Dedifferentiated amniotic fluid mesenchymal stem cell (primary cell): ENCODE measurements around the gene ATXN7L3.
A peak's percentile ranks its signal among the peaks of the same experiment; 100 is the strongest.

Experiments
- DNase-seq: peaks from one replicate; pipeline ENCODE4 v3.0.0-alpha.2; 2016; ENCODE audit errors: extremely low spot score

The ATXN7L3 gene

DNA sequence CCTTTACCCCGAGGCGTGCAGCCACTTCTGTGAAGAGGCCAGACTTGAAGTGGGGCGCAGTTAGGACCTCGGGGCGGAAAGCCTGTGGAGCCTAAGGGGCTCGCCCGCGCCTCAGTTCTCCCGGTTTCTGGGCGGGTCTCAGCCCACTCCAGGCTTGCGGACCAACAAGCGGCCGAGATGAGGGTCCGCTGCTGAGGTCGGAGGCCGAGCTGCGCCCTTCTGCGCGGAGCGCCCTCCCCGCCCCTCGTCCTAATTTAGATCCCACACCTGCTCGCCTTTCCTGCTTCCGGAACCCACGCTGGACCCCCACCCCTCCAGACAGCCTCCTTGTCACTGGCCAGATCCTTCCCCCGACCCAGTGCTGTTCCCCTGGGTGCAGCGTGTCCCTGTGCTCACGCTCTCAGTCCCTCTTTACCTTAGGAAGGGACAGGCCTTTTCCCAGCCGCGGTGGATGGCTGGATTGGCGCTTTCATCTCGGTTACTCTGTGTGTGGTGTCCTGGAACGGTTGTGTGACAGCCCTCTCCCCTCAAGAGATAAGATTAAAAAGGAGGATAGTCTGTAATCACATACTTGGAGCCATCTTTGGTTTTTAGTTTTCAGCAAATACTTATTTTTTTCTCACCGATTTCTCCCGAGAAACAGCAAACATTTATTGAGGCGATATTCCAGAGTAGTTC, 933 bp upstream of the ATXN7L3 start:
- DNase-seq, result no peak

DNA sequence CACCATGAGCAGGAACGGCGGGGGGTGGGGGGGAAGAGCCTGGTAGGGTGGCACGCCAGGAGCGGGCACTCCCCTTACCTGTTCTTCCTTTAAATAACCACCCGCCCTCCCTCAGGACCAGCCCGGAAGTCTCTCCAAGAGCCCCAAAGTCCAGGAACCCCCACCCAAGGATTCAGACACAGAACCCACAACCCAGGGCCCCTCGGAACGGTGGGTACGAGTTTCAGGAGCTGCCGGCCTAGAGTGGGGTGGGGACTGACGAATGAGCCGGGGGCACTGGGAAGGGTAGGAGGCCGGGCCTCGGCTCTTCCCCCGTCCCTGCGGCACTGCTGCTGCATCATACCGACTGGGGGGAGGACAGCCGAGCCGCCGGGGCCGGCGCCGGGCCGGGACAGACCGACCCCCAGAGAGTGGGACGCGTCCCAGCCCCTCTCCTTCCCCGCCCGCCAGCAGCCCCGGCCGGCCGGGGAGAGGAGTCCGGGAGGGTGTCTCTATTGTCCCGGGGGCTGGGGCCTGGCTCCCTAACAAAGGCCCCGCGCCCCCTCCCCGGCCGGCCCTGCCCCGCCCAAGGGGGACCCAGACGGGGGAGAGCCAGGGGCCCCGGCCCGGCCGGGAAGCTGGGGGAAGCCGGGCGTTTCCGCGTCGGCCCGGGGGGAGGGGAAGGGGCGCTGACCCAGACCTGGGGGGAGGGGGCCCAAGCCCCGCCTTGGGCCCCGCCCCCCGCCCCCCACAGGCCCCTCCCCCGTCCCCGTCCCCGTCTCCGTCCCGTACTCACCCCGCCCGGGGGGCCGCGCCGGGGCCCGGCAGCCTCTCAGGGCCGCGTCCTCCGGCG, 747 bp downstream of the ATXN7L3 start:
- DNase-seq, result peak; percentile 29

DNA sequence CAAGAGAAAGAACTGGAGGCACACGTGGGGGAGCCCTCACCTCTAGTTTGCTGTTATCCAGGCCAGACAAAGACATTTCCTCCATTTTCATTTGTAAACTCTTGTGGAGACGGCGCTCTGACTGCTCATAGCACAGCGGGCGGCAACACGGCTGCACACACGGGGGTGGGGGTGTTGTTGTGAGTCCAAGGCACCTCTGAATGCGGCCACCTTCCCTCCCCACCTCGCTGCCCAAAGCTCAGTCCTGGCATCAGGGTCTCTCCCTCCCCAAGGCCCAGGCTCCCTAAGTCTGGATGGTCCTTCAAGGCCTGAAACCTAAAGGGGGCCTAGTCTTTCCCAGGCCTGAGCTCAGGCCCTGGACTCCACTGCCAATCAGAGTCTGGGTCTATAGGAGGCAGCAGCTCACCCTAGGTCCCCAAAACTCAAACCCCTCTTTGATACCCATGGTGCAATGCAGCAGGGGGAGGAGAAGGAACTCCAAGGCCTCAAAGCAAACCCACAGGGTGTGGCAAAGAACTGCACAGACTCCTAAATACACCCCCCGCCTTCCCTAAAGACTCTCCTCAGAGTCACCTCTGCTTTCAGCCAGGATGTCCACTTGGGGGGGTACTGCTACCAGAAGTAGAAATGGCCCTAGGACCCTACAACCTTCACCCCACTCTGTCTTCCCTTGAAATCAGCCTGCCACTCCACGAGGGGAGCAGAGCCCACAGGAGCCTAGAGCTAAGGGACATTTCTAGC, 1.5 kb downstream of the ATXN7L3 start:
- DNase-seq, result peak; percentile 39

DNA sequence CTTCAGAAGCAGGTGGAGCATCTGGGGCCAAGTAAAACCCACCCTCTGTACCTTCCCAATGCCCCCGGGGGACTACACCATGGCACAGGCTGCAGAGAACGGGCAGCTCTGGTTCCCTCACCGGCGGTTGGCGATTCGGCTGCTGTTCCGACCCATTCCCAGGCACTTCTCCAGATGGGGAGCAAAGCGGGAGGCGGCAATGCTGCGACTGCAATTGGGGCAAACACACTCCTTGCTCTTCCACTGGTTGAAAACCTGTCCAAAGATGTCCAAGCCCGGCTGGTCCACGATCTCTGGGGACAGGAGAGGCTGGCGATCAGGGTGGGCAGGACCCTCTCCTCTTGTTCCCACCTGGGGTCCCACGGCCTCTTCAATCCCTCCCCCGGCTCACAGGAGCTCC, 2.6 kb downstream of the ATXN7L3 start:
- no peak for DNase-seq

DNA sequence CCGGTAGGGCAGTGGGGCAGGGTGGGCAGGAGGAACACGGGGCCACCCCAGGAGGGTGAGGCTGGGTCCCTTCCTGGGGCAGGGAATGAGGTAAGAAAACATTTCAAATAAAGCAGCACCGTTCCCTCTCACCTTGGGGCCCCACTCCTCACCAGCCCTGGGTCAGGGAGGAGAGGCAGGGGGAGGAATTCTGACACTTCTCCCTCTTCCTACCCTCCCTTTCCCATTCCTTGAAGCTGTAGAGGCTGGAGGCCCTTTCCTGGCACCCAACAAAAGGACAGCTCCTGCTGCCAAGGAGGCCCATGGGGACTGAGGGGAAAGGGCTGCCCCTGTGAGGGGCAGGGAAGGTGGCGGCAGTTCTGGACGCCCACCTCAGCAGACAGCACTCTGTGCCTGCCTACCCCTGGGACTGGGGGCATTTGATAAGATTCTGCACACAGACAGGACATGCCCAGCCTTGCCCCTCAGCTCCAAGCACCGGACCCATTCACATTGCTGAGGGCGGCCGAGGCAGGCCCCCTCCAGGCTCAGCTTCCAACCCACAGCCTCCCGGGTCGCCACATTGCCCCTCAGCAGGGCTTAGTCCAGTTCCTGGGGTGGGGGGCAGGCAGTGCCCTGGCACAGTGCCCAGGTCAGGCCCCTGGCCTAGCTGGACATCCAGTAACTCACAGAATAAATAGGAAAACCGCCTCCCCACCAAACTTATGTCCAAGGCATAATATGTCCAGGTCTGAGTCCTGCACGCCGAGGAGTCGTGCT, 6.2 kb downstream of the ATXN7L3 start:
- no peak for DNase-seq

DNA sequence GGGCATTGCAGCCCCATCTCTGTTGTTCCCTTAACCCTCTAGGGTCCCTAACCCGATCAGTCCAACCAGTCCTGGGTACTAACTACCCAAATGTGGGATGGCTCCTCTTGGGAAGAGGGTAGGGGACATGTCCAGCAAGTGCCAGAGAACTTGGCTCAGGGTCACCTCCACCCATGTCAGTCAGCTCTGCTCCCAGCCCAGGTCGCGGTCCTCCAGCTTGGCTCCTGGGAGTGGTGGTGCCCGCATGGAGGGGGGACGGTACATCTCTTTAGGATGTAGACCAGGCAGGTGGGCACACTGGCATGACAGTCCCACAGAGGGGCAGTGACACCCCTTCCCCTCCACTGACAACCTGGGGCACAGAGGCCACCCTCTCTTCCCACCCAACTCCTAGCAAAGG, 6.9 kb downstream of the ATXN7L3 start:
- no peak for DNase-seq

DNA sequence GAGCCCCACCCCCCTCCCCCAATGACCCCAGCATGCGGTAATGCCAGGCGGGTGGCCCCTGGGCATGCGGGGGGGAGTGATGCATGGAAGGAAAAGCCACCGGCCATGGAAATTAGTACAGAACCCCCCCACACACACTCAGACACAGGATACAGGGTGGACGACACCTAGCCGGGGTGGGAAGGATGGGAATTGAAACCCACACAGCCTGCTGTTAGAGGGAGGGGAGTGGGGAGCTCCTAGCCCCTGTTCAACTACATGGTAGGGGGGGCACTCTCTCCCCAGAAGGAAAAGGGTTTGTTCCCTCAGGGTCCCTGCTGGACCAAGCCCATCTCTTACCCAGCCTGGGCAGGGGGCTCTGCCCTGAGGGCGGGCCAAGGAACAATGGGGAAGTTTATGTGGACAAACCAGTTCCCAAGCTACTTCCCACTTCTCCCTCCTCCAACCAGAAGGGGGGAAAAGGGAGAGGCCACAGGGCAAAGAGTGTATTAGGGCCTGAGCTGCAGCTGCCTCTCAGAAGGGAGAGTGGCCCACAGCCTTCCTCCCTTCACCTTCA, 7.7 kb downstream of the ATXN7L3 start:
- no peak for DNase-seq

DNA sequence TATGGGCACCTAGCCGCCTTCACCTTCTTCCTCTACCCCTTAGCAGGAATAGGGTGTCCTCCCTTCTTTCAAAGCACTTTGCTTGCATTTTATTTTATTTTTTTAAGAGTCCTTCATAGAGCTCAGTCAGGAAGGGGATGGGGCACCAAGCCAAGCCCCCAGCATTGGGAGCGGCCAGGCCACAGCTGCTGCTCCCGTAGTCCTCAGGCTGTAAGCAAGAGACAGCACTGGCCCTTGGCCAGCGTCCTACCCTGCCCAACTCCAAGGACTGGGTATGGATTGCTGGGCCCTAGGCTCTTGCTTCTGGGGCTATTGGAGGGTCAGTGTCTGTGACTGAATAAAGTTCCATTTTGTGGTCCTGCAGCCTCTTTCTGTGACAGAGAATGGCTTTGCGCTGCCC, 8.3 kb downstream of the ATXN7L3 start:
- DNase-seq, result no peak

DNA sequence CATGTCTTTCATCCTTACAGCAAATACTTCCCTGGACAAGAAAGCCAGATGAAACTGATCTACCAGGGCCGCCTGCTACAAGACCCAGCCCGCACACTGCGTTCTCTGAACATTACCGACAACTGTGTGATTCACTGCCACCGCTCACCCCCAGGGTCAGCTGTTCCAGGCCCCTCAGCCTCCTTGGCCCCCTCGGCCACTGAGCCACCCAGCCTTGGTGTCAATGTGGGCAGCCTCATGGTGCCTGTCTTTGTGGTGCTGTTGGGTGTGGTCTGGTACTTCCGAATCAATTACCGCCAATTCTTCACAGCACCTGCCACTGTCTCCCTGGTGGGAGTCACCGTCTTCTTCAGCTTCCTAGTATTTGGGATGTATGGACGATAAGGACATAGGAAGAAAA, 9.2 kb downstream of the ATXN7L3 start:
- DNase-seq, result no peak

DNA sequence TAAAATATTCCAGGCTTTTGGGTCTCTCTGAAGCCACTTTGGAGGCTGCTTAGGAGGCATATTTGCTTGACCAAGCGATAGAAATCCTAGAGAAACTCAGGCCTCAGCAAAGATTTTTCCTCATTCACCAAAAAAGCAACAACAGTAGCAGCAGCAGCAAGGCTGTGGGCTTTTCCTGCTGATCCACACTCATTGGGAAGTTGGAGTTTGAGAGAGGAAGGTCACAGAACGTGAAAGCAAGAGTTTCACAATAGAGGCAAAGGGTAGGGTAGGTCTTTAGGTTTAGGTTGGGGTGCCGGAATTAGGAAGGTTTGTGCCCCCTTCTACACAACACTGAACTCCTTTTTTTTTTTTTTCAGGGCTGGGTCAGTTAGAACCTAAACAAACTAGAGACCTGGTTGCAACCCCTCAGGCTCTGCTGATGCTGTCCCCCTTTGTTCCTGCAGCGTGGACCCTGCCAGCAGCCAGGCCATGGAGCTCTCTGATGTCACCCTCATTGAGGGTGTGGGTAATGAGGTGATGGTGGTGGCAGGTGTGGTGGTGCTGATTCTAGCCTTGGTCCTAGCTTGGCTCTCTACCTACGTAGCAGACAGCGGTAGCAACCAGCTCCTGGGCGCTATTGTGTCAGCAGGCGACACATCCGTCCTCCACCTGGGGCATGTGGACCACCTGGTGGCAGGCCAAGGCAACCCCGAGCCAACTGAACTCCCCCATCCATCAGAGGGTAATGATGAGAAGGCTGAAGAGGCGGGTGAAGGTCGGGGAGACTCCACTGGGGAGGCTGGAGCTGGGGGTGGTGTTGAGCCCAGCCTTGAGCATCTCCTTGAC, 10.9 kb downstream of the ATXN7L3 start:
- DNase-seq, result no peak

DNA sequence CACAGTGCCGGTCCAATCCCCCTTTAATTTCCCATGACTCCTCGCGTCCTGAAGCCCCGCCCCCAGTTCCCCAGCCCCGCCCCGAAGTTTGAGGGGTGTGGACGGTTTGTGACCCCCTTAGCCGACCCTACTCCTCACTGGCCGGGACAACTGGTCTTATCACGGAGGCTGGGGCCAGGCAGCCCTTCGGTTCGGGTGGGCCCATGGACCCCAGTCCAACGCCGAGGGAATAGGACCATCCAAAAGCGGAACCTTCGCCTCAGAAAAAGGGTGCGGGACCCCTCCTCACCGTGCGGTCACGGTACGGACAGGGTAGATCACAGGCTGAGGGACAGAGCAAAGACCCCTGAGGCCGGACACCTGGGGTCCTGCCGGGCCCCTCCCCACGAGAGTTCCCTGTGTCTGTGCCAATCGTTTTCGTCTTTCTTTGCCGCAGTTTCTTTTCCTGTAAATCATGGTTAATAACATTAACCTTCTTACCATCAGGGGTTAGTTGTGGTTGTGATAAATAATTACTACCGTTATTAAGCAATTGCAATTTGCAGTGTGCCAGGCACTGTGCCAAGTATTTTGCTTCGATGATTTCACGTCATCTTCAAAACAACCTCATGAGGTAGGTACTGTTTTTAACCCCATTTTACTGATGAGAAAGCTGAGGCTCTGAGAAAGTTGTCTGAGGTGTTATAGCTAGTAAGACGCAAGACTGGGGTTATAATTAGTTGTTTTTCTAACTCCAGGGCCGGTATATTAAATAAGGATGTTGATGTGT, 12.4 kb downstream of the ATXN7L3 start:
- DNase-seq, result no peak

DNA sequence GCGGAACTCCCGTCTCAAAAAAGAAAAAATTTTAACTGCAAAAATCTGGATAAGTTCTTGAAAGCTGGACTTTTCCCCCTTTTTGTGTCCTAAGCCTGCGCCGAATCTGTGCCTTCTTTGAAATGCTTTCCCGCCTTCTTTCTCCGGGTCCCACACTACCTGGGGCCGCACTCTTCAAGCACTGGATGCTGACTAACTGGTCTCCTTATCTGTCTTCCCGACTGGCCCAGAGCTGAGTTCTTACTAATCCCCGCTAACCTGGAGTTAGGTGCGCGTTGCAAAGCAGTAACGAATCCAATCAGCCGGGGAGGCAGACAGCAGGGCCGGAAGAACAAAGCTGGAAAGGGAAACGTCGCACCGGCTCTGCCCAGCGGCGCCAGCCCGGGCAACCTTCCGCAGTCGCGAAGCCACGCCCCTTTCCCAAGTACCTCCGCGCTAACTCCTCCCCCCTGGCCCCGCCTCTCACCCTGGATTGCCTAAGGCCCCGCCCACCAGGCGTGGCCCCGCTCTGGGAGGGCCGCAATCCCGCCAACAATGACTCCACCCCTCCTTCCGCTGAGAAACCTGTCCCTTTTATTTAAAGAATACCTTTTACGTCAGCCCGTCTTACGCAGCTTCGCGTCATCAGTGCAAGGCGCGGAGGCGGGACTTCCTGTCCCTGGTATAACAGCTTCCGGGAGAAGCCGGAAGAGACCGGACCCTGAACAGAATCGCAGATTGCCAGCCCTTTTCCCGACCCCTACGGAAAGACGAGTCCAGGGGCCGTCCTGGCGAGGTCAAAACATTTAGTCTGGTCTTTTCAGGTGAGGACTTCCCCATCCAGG, 13.2 kb downstream of the ATXN7L3 start, which contains the start of gene TMUB2:
TSS of gene TMUB2 (plus strand) at position 666 of the 824 bp plus-strand sequence. CDS start 737 bp downstream, outside the sequence.
- DNase-seq, result peak; percentile 100

DNA sequence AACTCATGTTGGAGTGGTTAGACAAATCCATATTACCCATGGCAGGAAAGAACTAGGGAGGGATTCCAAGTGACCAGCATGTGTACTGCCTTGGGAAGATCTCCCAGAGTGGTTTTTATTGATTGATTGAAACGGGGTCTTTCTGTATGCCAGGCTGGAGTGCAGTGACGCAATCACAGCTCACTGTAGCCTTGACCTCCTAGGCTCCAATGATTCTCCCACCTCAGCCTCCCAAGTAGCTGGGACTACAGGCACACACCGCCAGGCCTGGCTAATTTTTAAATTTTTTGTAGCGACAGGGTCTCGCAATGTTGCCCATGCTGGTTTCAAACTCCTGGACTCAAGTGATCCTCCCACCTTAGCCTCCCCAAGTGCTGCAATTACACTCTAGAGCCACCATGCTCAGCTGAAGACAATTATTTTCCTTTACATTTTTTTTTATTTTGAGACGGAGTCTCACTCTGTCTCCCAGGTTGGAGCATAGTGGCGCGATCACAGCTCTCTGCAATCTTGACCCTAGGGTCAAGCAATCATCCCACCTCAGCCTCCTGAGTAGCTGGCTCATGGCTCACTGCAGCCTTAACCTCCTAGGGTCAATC, 15.4 kb downstream of the ATXN7L3 start:
- no peak for DNase-seq

DNA sequence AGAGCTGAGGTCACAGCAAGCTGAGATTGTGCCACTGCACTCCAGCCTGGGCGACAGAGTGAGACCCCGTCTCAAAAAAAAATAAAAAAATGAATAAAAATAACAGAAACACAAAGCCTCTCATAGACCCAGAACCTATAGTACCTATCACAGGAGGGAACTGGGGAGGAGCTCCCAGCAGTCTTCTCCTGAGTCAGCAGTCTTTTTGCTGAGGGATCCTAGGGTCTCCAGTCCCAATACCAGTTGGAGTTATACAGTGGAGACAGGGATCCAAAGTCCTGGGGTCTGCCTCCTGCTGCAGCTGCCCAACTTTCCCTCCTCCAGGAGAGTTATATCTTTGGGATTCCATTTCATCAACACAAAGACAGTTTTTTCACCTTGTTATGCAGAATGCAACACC, 16.7 kb downstream of the ATXN7L3 start:
- no peak for DNase-seq

DNA sequence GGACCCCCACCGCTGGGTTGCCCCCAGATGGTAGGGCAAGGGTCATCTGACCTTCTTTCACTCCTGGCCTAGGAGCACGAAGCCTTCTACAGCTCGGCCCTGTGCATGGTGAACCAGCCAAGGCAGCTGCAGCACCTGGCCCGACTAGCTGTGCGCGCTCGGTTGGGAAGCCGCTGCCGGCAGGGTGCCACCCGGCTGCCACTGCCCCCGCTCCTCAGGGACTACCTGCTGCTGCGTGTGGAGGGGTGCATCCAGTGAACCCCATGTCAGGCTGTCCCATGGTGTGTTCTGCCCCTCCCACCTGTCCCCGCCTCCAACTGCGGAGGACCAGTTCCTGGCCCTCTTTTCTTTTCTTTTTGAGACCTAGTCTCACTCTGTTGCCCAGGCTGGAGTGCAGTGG, 21.6 kb downstream of the ATXN7L3 start:
- DNase-seq, result no peak

DNA sequence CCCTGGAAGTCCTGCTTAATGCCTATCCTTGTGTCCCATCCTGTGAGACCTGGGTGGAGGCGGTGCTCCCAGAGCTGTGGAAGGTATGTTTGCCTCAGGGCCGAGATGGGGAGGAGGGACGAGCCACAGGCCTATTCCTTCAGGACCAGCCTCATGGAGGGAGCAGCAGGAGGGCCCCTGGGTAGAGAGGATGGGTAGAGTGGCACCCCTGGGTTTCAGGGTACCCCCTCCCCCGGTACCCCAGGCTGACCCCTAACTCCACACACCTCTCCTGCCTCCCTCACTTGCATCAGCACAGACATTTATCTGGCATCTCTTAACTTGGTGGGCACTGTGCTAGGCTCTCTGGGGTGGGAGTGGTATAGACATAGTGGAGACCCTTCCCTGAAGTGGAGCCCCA, 22.0 kb downstream of the ATXN7L3 start:
- no peak for DNase-seq

DNA sequence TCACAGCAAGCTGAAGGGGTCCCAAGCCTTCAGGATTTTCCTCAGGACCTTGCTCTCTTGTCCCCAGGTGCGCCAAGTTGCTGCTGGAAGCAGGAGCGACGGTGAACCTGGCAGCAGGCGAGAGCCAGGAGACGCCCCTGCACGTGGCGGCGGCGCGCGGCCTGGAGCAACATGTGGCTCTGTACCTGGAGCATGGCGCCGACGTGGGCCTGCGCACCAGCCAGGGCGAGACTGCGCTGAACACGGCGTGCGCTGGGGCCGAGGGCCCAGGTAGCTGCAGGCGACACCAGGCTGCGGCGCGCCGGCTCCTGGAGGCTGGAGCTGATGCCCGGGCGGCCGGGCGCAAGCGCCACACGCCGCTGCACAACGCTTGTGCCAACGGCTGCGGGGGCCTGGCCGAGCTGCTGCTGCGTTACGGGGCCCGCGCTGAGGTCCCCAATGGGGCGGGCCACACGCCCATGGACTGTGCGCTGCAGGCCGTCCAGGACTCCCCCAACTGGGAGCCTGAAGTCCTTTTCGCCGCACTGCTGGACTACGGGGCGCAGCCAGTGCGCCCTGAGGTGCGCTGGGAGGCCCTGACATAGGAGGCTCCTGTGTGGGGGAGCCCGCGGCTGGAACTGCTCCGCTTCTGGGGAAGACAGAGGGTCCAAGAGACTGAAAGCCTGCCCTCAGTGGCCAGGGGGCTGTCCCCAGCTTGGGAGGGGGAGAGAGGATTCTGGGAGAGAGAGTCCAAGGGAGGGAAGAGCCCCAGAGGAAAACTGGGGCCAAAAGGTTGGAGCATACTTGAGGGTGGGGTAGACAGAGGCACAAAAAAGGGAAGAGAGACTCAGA, 22.8 kb downstream of the ATXN7L3 start:
- no peak for DNase-seq

DNA sequence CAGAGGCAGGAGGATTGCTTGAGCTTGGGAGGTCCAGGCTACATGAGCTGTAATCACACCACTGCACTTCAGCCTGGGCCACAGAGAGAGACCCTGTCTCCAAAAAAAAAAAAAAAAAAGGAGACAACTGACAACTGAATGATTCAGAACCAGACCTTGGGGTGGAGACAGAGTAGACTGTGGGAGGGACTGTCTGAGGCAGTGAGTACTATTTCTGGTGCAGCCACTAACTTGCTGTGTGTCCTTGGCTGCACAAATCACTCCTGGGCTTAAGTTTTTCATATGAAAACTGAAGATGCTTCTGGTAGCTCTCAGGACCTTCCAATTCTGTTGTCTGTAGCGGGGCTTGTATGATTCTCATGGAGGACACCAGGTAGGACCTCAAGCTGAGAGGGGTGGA, 23.4 kb downstream of the ATXN7L3 start:
- DNase-seq, result no peak
